MCF 10A (cell line): ENCODE measurements around the gene TBX1. TPM values are rescaled to one million over a fixed set of nuclear protein-coding genes. Genes with fewer than 3 reads are reported as not detected.

Experiments
- BruUV-seq: library from RNA; stranded (reverse); fragments of 400-500 nt; replicated peaks from 2 replicates; lab custom pipeline; 2021; lab: Mats Ljungman, UMichigan
- CTCF ChIA-PET: fragments of 300-600 bp; sonication (Branson Sonifier 250); formaldehyde crosslinking; extraction: SDS; loops from one replicate; lab custom pipeline; 2021; ENCODE audit warnings: antibody characterized with exemption, inconsistent platforms; lab: Yijun Ruan, JAX
- POLR2A ChIA-PET: fragments of 300-600, 350-650 bp; sonication (Branson Sonifier 250); formaldehyde crosslinking; extraction: SDS; loops from one replicate; lab custom pipeline; 2020; ENCODE audit warnings: antibody characterized with exemption, inconsistent platforms; lab: Yijun Ruan, JAX
- DNase-seq: peaks from one replicate; pipeline ENCODE4 v3.0.0-alpha.2; 2018; ENCODE audit not compliant: unreplicated experiment
- H3K27ac Mint-ChIP-seq: one replicate; pipeline ENCODE4 v1.8.0; 2022; ENCODE audit warnings: mild to moderate bottlenecking, low read depth, mixed read lengths; ENCODE audit not compliant: unreplicated experiment
- H3K27me3 Mint-ChIP-seq: one replicate; pipeline ENCODE4 v1.8.0; 2022; ENCODE audit warnings: mixed read lengths; ENCODE audit not compliant: insufficient read depth, unreplicated experiment
- H3K36me3 Mint-ChIP-seq: one replicate; pipeline ENCODE4 v1.8.0; 2022; ENCODE audit warnings: mild to moderate bottlenecking, moderate library complexity, mixed read lengths; ENCODE audit not compliant: insufficient read depth, unreplicated experiment
- H3K4me1 Mint-ChIP-seq: one replicate; pipeline ENCODE4 v1.8.0; 2022; ENCODE audit warnings: mixed read lengths; ENCODE audit not compliant: insufficient read depth, unreplicated experiment
- H3K4me3 Mint-ChIP-seq: one replicate; pipeline ENCODE4 v1.8.0; 2022; ENCODE audit warnings: mild to moderate bottlenecking, moderate library complexity, mixed read lengths; ENCODE audit not compliant: unreplicated experiment
- H3K9me3 Mint-ChIP-seq: one replicate; pipeline ENCODE4 v1.8.0; 2022; ENCODE audit warnings: mixed read lengths; ENCODE audit not compliant: unreplicated experiment
- CTCF ChIP-seq: fragments of 200-600 bp; IDR thresholded peaks from one replicate; pipeline ENCODE4 v1.8.0; 2022; ENCODE audit warnings: antibody characterized with exemption, mild to moderate bottlenecking; ENCODE audit not compliant: unreplicated experiment
- intact Hi-C: fragments of 100-400 bp; cut with micrococcal nuclease; formaldehyde crosslinking; loops from 2 replicates; pipeline ENCODE4 v1.14.1; 2022
- total RNA-seq: library from RNA; stranded (reverse); gene quantifications from 2 replicates; pipeline ENCODE4 v1.2.3, GENCODE V29; 2022

TBX1 gene
- total RNA-seq, 1 experiment from 2014 or later = not detected

GRCh38 chr22:19753996-19754700 lies 6.4 kb upstream of the TBX1 start:
- TF ChIP-seq CTCF = no peak
- Mint-ChIP-seq H3K27me3 (peaks cover 11% of the 10 kb centered on the region), H3K36me3 (no peaks in the 10 kb centered on the region), H3K4me3 (no peak overlapping the region), H3K9me3 (no peaks in the 10 kb centered on the region), H3K27ac (no peak overlapping the region), H3K4me1 (no peaks in the 10 kb centered on the region)
- BruUV-seq = no TSS peak
- DNase-seq = no peak
- ChIA-PET POLR2A (no interaction called here), CTCF (interaction anchor here (0.6 to 1.6 kb wide), 3 partner anchors 24 to 335 kb away, joined by 3 to 6 read pairs (median 3); no protein-coding TSS in a partner anchor)
- intact Hi-C loops = no loop called here

- no TSS peak for BruUV-seq
- H3K27me3 Mint-ChIP-seq = peaks cover 16% of the 10 kb centered on the region
- CTCF ChIA-PET = interaction anchor here (1.6 kb wide), 1 partner anchor 38 kb away, joined by 3 read pairs; no protein-coding TSS in a partner anchor
Observed at GRCh38 chr22:19754701-19755144, 5.9 kb upstream of the TBX1 start.

GRCh38 chr22:19755145-19755710 lies 5.3 kb upstream of the TBX1 start:
- no peak for DNase-seq
- intact Hi-C loops = no loop called here
- peaks cover 6% of the 10 kb centered on the region for H3K4me1 Mint-ChIP-seq
- ChIA-PET POLR2A (no interaction called here), CTCF (interaction anchor here (0.6 to 1.6 kb wide), 4 partner anchors 12 to 163 kb away, joined by 3 to 7 read pairs (median 5); no protein-coding TSS in a partner anchor)
- peaks cover 21% of the 10 kb centered on the region for H3K27me3 Mint-ChIP-seq
- no peaks in the 10 kb centered on the region for H3K9me3 Mint-ChIP-seq
- H3K4me3 Mint-ChIP-seq = no peak overlapping the region
- BruUV-seq = no TSS peak
- no peak for TF ChIP-seq CTCF
- peaks cover 3% of the 10 kb centered on the region for H3K36me3 Mint-ChIP-seq
- H3K27ac Mint-ChIP-seq = no peak overlapping the region

More at GRCh38 chr22:19754701-19755144, 5.9 kb upstream of the TBX1 start:
- POLR2A ChIA-PET = no interaction called here
- H3K36me3 Mint-ChIP-seq = no peaks in the 10 kb centered on the region
- H3K4me3 Mint-ChIP-seq = no peak overlapping the region
- no peak for TF ChIP-seq CTCF
- H3K27ac Mint-ChIP-seq = no peak overlapping the region
- intact Hi-C loops = no loop called here
- peaks cover 1% of the 10 kb centered on the region for H3K4me1 Mint-ChIP-seq
- H3K9me3 Mint-ChIP-seq = no peaks in the 10 kb centered on the region
- DNase-seq = no peak

GRCh38 chr22:19755722-19756287 lies 4.8 kb upstream of the TBX1 start:
- Mint-ChIP-seq H3K27ac (no peak overlapping the region), H3K9me3 (no peaks in the 10 kb centered on the region), H3K27me3 (peaks cover 27% of the 10 kb centered on the region), H3K4me3 (no peak overlapping the region), H3K4me1 (peaks cover 9% of the 10 kb centered on the region), H3K36me3 (peaks cover 6% of the 10 kb centered on the region)
- DNase-seq = no peak
- no peak for TF ChIP-seq CTCF
- intact Hi-C loops = loop anchor here (1.0 kb wide), 1 partner anchor 154 kb away; no protein-coding TSS in a partner anchor
- no TSS peak for BruUV-seq
- ChIA-PET POLR2A (interaction anchor here (0.6 to 1.4 kb wide), 9 partner anchors 18 to 186 kb away, joined by 3 to 7 read pairs (median 3); partner anchors contain the start of genes COMT, GNB1L, RTL10 and TXNRD2), CTCF (interaction anchor here (0.5 to 1.6 kb wide), 32 partner anchors 9 to 188 kb away, joined by 3 to 17 read pairs (median 4); no protein-coding TSS in a partner anchor)
